GM19193 (cell line): ENCODE results near the gene CD200.

Experiments used
- POLR2A ChIP-seq: IDR thresholded peaks from 4 replicates; pipeline ENCODE4 v1.6.1; 2011; ENCODE audit not compliant: insufficient read depth, insufficient read length; ENCODE audit errors: extremely low read depth

CD200 gene, protein sequence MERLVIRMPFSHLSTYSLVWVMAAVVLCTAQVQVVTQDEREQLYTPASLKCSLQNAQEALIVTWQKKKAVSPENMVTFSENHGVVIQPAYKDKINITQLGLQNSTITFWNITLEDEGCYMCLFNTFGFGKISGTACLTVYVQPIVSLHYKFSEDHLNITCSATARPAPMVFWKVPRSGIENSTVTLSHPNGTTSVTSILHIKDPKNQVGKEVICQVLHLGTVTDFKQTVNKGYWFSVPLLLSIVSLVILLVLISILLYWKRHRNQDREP

DNA sequence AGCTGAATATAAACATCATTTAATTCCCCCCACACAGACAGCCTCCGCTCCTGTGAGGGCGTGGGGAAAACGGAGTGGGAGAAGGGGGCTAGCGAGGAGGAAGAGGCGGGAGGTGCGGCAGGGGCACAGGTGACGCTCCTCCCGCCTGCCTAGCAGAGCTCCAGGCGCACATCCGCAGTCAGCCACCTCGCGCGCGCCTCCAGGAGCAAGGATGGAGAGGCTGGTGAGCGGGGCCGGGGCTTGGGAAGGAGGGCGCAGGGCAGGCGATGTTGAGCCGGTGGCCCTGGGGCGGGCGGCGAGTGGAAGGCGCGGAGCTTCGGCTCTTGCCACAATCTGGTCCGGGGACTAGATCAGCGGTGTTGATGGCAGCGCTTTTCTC lies at the start of gene CD200:
Gene CD200, plus strand, starts transcription at position 155 of the 379 bp plus-strand sequence. Its CDS starts 57 bp downstream, at position 212.
- TF ChIP-seq POLR2A = peak; percentile 60

DNA sequence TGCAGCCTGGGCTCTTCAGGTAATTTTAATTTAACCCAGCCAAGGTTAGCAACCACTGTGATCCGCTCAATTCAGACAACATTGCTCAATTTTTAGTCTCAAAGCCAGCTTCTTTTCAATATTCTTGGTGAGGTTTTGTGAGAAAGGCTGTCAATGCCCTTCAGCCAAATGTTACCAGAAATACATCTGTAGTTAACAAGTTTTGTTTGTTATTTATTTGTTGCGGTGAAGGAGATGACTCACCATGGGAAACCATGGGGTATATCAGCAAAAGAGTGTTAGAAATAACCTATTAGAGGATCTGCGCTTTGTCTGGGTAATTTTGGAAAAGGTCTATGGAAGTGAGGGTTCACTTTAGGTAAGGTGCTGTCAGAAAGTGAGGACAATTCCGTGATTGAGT lies 43.9 kb upstream of the CD200 start:
- no peak for TF ChIP-seq POLR2A

DNA sequence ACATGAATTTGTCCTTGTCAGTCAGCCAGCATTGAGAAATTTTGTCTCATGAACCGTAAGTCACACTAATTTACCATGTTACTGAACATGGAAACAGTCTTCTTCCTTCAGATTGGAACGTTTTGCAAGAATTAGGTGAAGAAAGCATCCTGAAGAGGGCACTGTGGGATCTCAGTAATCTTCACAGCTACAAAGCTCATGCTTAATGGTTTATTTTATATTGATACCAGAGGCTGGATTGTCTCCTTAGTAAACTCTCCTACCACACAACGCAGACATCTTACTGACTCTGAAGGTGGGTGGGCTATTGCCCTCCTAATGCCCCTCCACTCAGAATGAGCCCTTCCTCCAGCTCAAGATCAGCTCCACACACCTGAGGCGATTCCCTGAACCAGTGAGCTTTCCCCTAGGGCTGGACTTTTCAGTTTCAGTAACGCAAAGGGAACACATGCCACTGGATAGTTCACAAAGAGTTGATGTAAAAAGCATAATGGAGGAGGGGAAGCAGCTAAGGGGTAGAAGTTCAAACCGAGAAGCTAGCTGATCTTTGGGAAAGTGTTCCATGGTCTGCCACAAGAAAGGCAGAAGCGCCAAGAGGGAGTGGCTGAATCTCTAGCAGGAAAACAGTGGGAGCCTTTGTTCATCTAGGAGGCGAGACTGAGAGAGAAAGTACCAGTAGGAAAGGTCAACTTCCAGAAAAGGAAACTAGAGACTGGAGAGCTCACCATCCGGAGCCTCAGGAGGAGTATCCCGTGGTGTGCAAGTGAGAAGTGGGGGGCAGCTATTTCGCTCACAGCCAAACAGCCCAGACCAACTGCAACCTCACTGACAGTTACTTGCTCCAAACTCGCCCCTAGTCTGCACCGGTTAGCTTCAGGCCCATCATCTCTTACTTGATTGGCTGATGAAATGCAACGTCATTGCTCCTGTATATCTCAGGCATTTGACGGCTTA lies 39.3 kb upstream of the CD200 start, which contains the start of gene SLC9C1:
Gene SLC9C1, minus strand, starts transcription at position 849 of the 954 bp plus-strand sequence. CDS start 7,425 bp downstream, outside the sequence.
- TF ChIP-seq POLR2A = no peak

DNA sequence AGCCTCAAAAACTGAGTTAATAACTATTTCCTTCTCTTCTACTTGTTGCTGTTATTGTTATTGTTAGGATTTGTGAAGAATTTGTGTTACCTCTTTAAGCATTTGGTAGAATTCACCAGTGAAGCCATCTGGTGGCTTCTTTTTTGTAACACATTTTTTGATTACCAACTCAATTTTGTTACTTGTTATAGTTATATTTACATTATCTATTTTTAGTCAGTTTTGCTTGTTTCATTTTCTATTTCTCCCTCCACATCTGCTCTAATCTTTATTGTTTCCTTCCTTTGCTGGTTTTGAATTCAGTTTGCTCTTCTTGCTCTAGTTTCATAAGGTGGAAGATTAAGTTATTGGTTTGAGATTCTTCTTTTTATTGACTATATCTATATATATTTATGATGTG lies 35.2 kb upstream of the CD200 start:
- no peak for TF ChIP-seq POLR2A

DNA sequence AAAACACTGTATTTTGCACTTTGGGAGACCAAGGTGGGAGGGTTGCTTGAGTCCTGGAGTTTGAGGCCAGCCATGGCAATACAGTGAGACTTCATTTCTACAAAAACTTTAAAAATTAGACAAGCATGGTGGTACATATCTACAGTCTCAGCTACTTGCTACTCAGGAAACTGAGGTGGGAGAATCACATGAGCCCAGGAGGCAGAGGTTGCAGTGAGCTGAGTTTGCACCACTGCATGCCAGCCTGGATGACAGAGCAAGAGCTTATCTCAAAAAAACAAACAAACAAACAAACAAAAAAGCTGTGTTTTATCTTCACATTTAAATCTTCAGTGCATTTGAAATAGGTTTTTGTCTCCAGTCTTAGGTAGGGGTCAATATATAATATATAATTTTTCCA lies 34.2 kb upstream of the CD200 start:
- TF ChIP-seq POLR2A = no peak

DNA sequence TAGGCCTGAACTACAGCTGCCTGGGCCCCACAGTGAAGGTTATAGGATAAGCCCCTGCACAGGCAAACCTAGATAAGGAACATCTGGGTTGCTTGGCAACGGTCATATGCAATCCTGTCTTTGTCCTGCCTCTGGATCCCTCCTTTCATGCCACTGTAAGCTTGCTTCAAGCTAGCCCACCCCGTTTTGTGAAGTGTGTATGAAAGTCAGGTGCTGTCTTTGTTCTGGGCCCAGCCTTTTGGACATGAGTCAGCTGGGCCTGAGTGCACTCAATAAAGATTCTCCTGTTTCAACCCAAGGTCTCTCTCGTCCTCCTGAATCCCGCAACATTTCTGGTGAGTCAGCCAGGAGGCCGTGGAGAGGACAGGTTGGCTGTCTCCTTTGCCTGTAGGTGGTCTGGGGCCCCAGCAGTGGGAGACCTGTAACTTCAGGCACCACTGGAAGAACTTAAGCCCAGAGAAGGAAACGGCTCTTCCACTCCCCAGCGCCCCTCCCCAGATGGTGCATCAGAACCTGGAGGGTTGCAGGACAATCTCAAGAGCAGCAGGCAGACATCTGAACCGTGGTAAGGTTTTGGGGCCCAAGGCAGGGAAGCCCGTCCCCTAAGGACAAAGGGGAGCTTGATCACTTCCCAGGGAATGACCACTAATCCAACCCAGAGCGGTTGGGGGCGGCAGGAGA lies 30.7 kb upstream of the CD200 start:
- TF ChIP-seq POLR2A = no peak

DNA sequence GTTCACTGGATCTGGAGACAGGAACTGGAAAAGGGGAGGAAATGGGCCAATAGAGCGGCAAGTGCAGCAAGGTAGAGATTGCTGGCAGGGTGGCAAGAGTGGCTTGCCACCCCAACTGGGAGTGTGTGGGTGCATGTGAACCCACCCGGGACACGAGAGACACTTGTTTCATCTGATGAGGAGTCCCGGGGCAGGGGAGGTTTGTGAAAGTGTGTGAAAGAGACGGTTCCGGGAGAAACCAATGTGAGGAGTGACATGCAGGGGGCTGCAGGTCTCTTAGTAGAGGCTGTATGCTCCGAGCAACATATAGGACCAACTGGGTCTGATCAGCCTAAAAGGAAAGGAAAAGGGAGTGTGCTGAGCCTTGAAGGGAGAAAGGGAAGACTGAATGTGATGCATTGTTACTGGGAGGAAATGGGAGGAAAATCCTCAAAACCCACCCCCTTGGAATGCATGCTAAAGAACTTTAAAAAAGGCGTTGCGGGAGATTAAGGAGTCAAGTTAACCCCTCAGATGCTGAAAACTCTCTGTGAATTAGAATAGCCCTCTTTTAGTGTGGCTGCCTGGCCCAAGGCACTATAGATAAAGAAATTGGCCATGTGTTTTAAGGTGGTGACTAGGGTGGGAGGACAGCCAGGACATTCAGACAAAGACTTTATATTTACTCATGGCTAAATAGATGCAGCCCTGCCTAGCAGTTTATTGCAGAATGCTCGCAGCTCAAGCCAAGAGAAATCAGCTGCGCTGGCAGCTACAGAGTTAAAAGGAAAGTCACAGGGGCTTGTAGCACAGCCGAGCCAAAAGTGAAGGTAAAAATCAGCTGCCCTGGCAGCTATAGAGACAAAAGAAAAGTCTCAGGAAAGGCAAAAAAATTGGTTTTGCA lies 29.8 kb upstream of the CD200 start:
- no peak for TF ChIP-seq POLR2A

DNA sequence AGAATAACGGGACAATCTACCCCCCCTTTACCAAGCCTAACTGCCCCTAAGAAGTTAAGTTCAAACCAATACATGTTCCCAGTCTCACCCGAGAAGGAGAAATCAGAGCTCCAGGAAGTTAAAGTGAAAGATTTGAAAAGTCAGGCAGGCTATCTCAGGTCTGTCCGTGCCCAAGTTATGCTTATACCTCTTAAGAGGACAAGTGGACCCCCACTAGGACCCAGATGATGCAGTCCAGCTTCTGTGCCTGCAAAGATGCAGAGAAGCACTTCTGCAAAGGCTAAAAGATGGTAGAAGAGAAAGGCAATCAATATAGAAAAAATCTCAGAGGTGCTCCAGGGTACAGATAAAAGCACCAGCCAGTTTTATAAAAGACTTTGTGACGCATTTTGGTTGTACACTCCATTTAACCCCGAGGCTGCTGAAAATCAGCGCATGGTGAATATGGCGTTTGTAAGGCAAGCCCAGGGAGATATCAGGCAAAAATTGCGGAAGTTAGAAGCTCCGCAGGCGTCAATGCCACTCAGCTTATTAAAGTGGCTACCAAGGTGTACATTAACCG lies 29.1 kb upstream of the CD200 start:
- no peak for TF ChIP-seq POLR2A

DNA sequence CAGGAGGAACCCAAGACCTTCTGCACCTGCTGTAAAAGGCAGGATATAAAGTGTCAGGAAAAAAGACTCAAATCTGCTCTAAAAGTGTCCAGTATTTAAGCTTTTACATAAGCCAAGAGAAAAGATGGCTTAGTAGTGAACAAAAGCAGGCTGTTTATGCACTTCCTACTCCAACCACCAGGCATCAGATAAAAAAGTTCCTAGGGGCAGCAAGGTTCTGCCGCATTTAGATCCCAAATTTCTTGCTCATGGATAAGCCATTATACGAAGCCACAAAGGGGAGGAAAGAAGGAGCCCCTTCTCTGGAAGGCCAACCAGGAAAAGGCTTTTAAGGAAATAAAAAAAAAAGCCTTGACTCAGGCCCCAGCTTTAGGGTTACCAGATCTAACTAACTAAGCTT lies 28.3 kb upstream of the CD200 start:
- TF ChIP-seq POLR2A = no peak

DNA sequence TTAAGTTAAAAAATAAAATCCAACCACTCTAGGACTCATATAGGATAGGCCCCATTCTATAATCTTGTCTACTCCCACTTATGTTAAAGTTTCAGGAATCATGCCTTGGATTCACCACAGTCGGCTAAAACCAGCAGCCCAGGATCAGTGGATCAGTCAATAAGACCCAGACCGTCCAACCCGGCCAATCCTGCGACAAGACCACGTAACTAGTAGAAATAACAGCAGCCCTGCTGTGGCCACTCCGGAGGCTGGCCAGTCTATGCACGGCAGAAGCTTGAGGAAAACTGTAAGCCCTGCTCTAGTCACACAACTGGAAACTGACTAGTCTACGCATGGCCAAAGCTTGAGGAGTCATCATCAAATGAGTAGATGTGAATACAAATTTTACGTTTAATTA lies 26.1 kb upstream of the CD200 start:
- TF ChIP-seq POLR2A = no peak

DNA sequence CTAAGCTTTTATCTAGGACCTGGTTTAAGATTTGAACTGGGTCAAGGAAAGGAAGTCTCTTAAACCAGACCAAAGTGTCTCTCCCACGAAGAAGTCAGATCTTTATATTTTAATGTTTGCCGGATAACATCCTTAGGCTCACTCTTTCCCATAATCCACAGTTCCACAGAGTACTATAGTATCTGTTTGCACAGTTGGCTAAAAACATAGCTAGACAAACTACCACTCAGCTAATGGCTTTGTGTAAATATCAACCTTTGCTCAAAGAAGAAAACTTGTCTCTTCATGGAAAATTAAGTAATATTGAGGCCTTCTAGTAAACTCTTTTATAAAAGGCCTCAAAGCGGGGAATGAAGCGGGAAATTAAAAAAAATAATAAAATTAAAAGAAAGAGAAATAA lies 25.4 kb upstream of the CD200 start:
- TF ChIP-seq POLR2A = no peak

DNA sequence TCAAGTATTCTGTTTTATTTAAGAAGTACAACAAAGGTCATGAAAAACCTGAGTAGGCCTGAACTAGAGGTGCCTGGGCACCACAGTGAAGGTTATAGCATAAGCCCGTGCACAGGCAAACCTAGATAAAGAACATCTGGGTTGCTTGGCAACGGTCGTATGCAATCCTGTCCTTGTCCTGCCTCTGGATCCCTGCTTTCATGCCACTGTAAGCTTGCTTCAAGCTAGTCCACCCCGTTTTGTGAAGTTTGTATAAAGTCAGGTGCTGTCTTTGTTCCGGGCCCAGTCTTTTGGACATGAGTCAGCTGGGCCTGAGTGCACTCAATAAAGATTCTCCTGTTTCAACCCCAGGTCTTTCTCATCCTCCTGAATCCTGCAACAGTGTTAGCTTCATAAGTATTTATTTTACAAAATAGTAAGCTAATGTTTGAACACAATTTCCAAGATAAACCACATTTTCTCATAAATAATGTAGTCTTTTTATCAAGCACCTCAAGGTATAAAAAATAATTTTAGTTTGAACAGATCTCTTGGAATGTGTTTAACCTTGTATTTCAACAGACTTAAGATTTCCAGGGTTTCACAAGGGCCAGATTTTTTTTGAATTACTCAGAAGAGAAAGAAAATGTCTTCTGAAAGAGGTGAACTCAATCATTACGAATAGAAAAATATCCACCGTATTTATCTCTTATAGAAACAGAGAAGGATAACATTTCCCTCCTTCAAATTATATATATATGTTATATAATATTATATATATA lies 24.6 kb upstream of the CD200 start:
- TF ChIP-seq POLR2A = no peak

DNA sequence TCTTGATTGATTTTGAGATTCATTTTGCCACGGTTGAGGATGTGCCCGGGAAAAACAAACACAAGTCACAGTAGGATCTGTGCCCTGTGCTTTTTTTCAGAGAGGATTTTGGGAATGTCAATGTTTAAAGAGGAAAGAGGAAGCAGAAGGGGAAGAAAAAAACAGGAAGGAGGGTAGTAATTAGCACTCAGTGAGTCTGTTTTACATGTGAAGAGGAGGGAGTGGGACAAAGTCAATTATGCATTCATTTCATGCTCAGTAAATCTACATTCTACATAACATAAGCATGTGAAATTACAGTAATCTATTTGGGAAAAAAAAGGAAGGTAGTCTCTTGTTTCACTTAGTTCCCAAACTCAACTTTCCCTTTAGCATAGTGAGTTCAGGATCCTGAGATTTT lies 18.3 kb upstream of the CD200 start:
- no peak for TF ChIP-seq POLR2A
